HT-29 (cell line): ENCODE results near the gene ASXL3. TPM values are rescaled to one million over a fixed set of nuclear protein-coding genes. Genes with fewer than 3 reads are reported as not detected.
A peak's percentile ranks its signal among the peaks of the same experiment; 100 is the strongest.

Source experiments
- DNase-seq: peaks from one replicate; pipeline ENCODE4 v3.0.0-alpha.2; 2015; ENCODE audit warnings: low spot score
- total RNA-seq: library from RNA; depleted of rRNA; stranded (reverse); fragments of >200 nt; shearing (Covaris generic); gene quantifications from 2 replicates; pipeline ENCODE4 v1.2.3, GENCODE V29; 2014

Gene ASXL3
- total RNA-seq, 1 experiment from 2014 or later: not detected

GRCh38 chr18:33716061-33716683, 138.2 kb downstream of the ASXL3 start:
- DNase-seq: no peak

- no peak for DNase-seq
These were observed 139.3 kb downstream of the ASXL3 start for GRCh38 chr18:33717339-33717738.

GRCh38 chr18:33720133-33720532, 142.1 kb downstream of the ASXL3 start:
- no peak for DNase-seq

GRCh38 chr18:33729556-33729955, 151.5 kb downstream of the ASXL3 start:
- DNase-seq: no peak

- no peak for DNase-seq
These were observed 155.4 kb downstream of the ASXL3 start for GRCh38 chr18:33733376-33733775.

- no peak for DNase-seq
These were observed 157.4 kb downstream of the ASXL3 start for GRCh38 chr18:33735428-33735827.

- DNase-seq: no peak
These were observed 163.7 kb downstream of the ASXL3 start for GRCh38 chr18:33741760-33742159.

GRCh38 chr18:33744032-33744697, 166.1 kb downstream of the ASXL3 start:
- DNase-seq: peak; percentile 2

- no peak for DNase-seq
These were observed 167.3 kb downstream of the ASXL3 start for GRCh38 chr18:33745151-33745795.

GRCh38 chr18:33745871-33746545, 168.0 kb downstream of the ASXL3 start:
- DNase-seq: no peak

- no peak for DNase-seq
These were observed 171.8 kb downstream of the ASXL3 start for GRCh38 chr18:33749834-33750233.

GRCh38 chr18:33750366-33750765, 172.3 kb downstream of the ASXL3 start:
- DNase-seq: no peak

- DNase-seq: no peak
These were observed 173.7 kb downstream of the ASXL3 start for GRCh38 chr18:33751613-33752221.

- DNase-seq: no peak
These were observed 177.4 kb downstream of the ASXL3 start for GRCh38 chr18:33755391-33755790.

GRCh38 chr18:33755931-33756560, 178.0 kb downstream of the ASXL3 start:
- DNase-seq: no peak

GRCh38 chr18:33757037-33757436, 179.0 kb downstream of the ASXL3 start:
- no peak for DNase-seq

- peak; percentile 37 for DNase-seq
These were observed 183.3 kb downstream of the ASXL3 start for GRCh38 chr18:33761363-33761762.

- no peak for DNase-seq
These were observed 203.4 kb downstream of the ASXL3 start for GRCh38 chr18:33781429-33781828.
